GM19395 (cell line): ENCODE results near the gene AHDC1.

ENCODE experiments used
- ATAC-seq: cut with Tn5 transposase; IDR thresholded peaks from one replicate; pipeline ENCODE4 v1.9.1; 2021; ENCODE audit warnings: mild to moderate bottlenecking, moderate library complexity; ENCODE audit not compliant: unreplicated experiment

The AHDC1 gene

DNA sequence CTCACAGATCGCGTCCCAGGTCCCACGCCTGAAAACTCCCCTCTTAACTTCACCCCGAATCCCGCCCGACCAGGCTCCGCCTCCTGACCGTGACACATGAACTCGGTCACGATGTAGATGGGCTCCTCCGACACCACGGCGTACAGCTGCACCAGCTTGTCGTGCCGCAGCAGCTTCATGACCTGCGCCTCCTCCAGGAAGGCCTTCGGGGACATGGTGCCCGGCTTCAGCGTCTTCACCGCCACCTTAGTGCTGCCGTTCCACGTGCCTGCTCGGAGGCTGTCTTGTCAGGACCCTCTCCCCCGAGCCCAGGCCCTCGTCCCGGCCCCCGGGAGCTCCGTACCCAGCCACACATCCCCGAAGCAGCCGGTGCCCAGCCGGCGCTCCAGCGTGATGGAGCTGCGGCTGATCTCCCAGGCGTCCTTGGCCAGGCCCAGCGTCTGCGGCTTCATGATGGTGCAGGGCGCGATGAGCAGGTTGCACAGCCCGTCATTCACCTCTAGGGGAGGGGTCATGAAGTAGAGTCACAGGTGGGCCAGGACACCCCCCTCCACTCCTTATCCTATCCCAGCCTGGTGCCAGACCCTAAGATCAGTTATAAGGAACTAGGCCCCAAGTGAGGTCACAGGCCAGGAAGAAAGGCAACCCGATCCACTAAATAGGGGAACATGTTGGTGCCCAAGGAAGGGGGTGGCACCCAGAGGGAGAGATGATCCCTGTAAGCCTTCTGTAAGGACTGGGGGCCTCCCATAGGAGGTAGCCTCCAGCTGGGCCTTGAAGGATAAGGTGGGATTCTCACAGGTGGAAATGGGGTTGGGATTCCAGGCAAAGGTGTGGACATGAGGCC is 11.6 kb upstream of the AHDC1 start:
- ATAC-seq: no peak

DNA sequence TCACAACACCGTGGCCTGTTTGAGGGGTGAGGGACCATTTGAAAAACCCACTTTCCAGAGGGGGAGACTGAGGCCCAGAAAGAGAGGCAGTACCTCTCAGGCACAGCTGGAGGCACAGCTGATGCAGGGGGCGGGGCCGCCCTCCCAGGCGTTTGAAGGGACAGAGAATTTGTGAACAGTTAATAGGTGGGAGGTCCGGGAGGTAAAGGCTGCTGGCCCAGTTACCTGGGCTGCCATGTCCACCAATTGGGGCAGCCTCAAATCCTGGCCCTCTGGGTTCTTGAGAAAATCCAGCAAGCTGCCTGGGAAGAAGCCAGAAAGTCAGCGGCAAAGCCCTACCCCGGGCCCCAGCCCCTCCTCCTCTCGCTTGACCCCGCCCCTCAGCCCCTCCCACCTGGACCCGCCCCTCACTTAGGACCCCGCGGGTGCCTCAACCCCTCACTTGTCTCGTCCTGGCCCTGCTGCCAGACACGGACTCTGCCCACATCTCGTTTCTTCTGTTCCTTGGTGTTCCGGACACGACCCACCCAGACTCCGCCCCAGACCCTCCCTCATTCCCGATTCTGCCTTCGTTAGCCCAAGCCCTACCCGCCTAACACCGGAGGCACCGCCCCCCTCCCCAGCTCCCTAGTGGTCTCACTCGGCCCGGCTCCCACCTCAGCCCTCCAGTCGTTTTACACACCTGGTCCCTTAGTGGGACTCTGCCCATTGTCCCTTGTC is 10.8 kb upstream of the AHDC1 start:
- no peak for ATAC-seq

- no peak for ATAC-seq
These were observed 10.2 kb upstream of the AHDC1 start for GRCh38 chr1:27614043-27614624.

GRCh38 chr1:27612718-27613117 is 8.8 kb upstream of the AHDC1 start:
- ATAC-seq: no peak

- no peak for ATAC-seq
These were observed 7.5 kb upstream of the AHDC1 start for GRCh38 chr1:27611450-27611849.

DNA sequence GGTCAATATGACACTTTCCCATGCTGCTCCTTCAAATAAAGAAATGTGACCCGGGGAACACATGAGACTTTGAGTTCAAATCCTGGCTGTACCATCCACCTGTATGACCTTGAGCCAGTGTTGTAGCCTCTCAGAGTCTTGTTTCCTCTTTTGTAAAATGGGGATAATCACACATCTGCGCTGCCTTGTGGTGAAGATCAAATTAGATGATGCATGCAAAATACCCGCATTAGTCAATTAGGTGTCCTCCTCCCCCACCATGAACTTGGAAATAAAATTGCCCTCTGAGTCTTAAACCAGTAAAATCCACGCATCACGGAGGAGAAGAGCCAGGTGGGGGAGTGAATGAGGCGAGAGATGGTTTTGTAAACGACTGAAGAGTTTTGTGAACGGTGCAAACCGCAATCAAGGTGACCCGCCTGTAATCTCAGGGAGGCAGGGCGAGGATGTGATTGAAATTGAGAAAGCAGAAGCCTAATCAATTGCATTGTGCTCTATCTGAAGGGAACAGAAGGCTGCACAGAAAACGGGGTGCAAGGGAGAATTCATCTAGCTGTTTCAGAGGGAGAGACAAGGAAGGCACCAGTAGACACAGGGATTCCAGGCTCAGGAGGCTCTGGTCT is 5.8 kb upstream of the AHDC1 start:
- ATAC-seq: no peak

DNA sequence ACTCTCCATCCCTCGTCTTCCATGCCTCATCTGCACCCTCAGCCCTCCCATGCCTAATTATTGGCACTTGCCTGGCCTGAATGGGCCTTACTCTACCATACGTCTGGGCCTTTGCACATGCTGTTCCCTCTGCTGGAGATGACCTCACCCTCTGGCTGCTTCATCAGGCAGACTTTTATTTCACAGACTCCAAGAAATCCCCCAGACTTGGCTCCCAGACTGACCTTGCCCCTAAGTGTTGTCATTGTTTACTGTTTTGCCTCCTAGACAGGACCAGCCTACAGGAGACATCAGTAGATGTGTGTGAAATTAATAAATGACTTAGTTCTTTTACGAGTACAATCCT is 5.2 kb upstream of the AHDC1 start:
- ATAC-seq: no peak

GRCh38 chr1:27607239-27607804 is 3.4 kb upstream of the AHDC1 start:
- ATAC-seq: no peak

GRCh38 chr1:27606708-27607238 is 2.8 kb upstream of the AHDC1 start:
- no peak for ATAC-seq

DNA sequence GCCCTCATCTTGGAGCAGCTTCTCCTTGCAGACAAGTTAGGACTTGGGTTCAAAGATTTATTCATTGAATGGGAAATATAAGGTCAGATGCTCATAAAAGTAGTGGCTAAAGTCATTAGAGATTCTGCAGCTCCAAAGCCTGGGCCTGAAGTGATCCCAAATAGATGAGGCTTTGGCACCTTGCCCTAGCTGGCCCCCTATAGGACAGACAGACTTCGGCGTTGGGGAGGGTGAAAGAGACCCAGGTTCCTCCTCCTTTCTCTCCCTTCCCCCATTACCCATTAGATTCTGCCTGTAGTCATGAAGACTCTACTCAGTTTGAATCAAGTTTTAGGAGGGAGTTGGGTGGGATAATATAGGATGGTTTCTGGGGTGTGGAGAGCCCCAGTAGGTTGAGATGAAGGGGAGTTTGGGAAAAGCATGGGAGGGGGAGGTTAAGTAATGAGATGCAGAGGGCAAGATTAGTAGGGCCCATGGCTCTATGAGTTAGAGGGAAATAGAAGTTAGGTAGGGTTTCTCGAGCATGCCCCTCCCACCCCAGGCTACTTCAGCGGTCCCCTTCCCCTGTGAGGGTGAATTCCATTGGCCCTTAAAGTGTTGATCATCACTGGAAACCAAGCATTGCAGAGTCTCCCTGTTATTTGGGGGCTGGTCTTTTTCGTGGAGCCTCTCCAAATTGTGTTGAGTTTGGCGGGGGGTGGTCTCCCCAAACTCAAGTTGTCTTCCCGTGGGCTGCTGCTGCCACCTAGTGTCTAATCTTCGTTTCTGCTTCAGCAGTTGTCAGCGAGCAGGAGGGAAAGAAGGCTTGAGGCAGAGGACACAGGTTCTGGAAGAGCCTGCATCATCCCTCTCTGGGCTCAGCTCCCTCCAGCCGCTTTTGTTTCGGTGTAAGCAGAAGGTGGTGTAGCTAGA is 2.1 kb upstream of the AHDC1 start:
- ATAC-seq: no peak

GRCh38 chr1:27605300-27605766 is 1.4 kb upstream of the AHDC1 start:
- no peak for ATAC-seq

GRCh38 chr1:27604579-27605299 is 795 bp upstream of the AHDC1 start:
- ATAC-seq: no peak

DNA sequence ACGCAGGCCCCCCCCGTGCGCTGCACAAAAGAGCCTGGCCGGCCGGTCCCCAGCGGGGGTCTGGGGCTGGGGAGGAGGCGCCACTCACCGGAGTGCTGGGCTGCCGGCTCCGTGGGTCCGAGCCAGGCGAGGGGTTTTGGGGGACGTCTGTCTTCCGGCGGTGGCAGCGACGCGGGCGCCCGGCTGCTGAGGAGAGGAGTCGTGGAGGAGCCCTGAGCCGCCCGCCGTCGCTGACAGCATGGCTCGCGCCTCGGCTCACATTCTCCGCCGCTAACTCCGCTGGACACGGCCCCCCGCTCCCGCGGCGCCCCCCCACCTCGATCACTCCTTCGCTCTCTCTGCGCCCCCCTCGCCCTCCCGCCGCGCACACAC is 649 bp downstream of the AHDC1 start:
- no peak for ATAC-seq

DNA sequence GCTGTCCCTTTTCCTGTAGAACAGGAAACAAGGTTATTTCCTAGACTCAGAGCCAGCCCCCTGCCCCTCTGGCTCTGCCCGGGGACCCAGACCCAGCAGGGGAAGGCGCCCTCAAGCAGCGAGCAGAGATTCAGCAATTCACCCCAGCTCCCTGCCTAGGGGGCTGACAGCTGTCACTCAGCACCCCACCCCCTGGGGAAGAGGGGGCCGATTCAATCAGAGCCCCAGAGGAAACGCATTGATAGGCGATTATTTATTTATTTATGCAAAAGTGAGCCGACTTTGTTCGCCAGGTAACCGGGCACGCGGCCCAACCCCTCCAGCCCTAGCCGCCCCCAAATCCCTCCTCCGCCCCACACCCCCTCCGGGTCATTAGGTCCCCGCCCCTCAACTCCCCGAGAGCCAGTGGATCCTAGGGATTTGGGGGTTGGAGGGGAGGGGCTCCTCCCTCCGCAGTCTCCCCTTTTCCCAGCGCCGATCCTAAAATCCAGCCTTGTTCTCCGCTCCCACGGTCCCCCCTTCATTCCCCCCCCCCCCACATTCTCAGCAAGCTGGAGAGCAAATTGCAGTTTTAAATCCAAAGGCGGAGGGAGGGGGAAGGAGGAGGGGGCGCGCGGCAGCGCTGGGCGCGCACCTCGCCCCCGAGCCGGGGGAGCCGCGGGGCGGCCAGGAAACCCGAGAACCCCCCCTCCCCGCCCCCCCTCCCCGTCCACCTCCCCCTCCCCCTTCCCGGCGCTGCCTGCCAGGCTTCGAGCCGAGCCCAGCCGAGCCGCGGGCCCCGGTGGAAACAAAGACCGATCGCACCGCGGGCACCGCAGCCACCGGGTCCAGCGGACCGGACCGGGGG is 1.3 kb downstream of the AHDC1 start:
- no peak for ATAC-seq

- no peak for ATAC-seq
These were observed 2.0 kb downstream of the AHDC1 start for GRCh38 chr1:27601771-27602461.

- ATAC-seq: no peak
These were observed 2.6 kb downstream of the AHDC1 start for GRCh38 chr1:27601321-27601770.

GRCh38 chr1:27600498-27601175 is 3.3 kb downstream of the AHDC1 start:
- no peak for ATAC-seq
